ENCODE results near the gene HMGB2.

DNA sequence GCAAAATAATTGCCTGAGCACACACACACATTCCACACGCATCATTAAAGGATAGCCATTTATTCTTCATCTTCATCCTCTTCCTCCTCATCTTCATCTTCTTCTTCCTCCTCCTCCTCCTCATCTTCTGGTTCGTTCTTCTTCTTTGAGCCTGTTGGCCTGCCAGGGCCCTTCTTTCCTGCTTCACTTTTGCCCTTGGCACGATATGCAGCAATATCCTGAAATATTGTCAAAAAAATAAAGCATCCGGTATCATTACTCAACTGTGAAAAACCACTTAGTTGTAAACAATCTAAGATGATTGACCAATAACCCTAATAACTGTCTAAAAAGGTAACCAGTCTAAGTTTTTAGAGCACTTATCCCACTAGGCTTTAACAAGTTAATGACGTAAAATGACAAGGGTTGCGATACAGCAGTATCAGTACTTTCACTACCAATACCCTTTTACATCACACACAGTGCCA, 2.1 kb downstream of the HMGB2 start:
- TF ChIP-seq, protein P1, sequence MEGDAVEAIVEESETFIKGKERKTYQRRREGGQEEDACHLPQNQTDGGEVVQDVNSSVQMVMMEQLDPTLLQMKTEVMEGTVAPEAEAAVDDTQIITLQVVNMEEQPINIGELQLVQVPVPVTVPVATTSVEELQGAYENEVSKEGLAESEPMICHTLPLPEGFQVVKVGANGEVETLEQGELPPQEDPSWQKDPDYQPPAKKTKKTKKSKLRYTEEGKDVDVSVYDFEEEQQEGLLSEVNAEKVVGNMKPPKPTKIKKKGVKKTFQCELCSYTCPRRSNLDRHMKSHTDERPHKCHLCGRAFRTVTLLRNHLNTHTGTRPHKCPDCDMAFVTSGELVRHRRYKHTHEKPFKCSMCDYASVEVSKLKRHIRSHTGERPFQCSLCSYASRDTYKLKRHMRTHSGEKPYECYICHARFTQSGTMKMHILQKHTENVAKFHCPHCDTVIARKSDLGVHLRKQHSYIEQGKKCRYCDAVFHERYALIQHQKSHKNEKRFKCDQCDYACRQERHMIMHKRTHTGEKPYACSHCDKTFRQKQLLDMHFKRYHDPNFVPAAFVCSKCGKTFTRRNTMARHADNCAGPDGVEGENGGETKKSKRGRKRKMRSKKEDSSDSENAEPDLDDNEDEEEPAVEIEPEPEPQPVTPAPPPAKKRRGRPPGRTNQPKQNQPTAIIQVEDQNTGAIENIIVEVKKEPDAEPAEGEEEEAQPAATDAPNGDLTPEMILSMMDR (conservative IDR thresholded peaks at IDR 0.05; ENCODE audit: low read depth, low read length), result no peak
- TF ChIP-seq EZH2 (IDR thresholded peaks at IDR 0.05; ENCODE audit: low read length, unreplicated experiment) (no peak), EZH2phosphoT487 (IDR thresholded peaks at IDR 0.05; ENCODE audit: borderline replicate concordance, low read length) (no peak)

Measured in PC-3 (cell line).